Measurements from ENCODE around the gene IFI30. TPM values are rescaled to one million over a fixed set of nuclear protein-coding genes. Genes with fewer than 3 reads are reported as not detected.

The IFI30 gene
- polyA plus RNA-seq, 1 of the 3 experiments (the other 2 are of a cell fraction) = 11.6 TPM

DNA sequence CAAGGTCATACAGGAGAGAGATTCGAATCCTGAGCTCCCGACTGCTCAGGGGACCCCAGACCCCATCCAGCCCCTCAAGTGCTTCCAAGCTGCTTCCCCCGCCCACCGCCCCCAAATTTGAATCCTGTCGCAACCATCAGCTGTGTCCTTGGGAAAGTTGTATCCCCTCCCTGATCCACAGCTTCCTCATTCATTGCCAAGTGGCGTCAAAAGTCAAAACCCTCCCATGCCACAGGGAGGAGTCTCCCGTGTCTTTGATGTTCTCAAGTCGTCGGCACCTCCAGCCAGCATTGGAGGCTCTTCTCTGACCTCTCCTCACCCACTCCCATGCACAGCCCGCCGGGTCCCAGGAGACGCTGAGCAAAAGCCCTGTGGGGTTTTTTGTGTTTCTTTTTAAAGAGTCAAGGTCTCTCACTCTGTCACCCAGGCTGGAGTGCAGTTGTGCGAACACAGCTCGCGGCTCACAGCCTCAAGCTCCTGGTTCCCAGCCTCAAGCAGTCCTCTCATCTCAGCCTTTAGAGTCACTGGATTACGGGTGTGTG is 2.8 kb upstream of the IFI30 start:
- H3K36me3 ChIP-seq (replicated peaks in 1 of 2; ENCODE audit: control insufficient read depth in 1 of 2, insufficient read depth in 2 of 2, low read length in 1 of 2) = peaks cover 15 to 16% of the 10 kb centered on the region in 2 experiments
- no peaks in the 10 kb centered on the region for H3K9me2 ChIP-seq
- H3K9ac ChIP-seq = no peak overlapping the region
- TF ChIP-seq, protein P1, sequence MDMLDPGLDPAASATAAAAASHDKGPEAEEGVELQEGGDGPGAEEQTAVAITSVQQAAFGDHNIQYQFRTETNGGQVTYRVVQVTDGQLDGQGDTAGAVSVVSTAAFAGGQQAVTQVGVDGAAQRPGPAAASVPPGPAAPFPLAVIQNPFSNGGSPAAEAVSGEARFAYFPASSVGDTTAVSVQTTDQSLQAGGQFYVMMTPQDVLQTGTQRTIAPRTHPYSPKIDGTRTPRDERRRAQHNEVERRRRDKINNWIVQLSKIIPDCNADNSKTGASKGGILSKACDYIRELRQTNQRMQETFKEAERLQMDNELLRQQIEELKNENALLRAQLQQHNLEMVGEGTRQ (IDR thresholded peaks at IDR 0.05; ENCODE audit: borderline replicate concordance, low read depth, low read length) = no peak
- TF ChIP-seq, protein P2, sequence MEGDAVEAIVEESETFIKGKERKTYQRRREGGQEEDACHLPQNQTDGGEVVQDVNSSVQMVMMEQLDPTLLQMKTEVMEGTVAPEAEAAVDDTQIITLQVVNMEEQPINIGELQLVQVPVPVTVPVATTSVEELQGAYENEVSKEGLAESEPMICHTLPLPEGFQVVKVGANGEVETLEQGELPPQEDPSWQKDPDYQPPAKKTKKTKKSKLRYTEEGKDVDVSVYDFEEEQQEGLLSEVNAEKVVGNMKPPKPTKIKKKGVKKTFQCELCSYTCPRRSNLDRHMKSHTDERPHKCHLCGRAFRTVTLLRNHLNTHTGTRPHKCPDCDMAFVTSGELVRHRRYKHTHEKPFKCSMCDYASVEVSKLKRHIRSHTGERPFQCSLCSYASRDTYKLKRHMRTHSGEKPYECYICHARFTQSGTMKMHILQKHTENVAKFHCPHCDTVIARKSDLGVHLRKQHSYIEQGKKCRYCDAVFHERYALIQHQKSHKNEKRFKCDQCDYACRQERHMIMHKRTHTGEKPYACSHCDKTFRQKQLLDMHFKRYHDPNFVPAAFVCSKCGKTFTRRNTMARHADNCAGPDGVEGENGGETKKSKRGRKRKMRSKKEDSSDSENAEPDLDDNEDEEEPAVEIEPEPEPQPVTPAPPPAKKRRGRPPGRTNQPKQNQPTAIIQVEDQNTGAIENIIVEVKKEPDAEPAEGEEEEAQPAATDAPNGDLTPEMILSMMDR (IDR thresholded peaks at IDR 0.05) = no peak
- no peak for TF ChIP-seq MEF2A (IDR thresholded peaks at IDR 0.05; ENCODE audit: borderline replicate concordance, low read depth)
- no peak for TF ChIP-seq NFIC (IDR thresholded peaks at IDR 0.05; ENCODE audit: borderline replicate concordance)
- no peak for TF ChIP-seq RFX5 (IDR thresholded peaks at IDR 0.05; ENCODE audit: low read length)
- TF ChIP-seq ELF1 (IDR thresholded peaks at IDR 0.05) = no peak
- TF ChIP-seq IRF3 (IDR thresholded peaks at IDR 0.05; ENCODE audit: low read depth, low read length) = no peak
- TF ChIP-seq RAD21 (IDR thresholded peaks at IDR 0.05; ENCODE audit: low read length) = no peak
- TF ChIP-seq TAF1 (IDR thresholded peaks at IDR 0.05; ENCODE audit: borderline replicate concordance, low read depth, low read length) = no peak
- H3K79me2 ChIP-seq (ENCODE audit: insufficient read depth) = no peaks in the 10 kb centered on the region
- H3K4me1 ChIP-seq (ENCODE audit: control insufficient read depth in 1 of 2, insufficient read depth in 2 of 2, low read depth in 1 of 2, low read length in 1 of 2) = peaks cover 0 to 8% of the 10 kb centered on the region in 2 experiments; a peak in 1 of 4 replicates
- no peaks in the 10 kb centered on the region for H4K20me1 ChIP-seq (ENCODE audit: insufficient read depth)
- H3K27ac ChIP-seq (ENCODE audit: low read depth in 2 of 2, low read length in 1 of 2) = no peak overlapping the region
- WGBS (ENCODE audit: low lambda C conversion rate) = 90% methylated on average over 16 of the region's 16 CpGs
- no peaks in the 10 kb centered on the region for H3K9me3 ChIP-seq
- POLR2A ChIA-PET = interaction anchor here (0.5 to 1.1 kb wide), 2 partner anchors 10 to 13 kb away, joined by 3 to 5 read pairs; no protein-coding TSS in a partner anchor
- CTCF ChIA-PET = interaction anchor here (0.7 to 9.4 kb wide), 6 partner anchors 10 to 704 kb away, joined by 3 to 78 read pairs (median 4); partner anchors contain the start of gene PIK3R2
- H2AFZ ChIP-seq (ENCODE audit: low read depth) = no peak overlapping the region
- DNase-seq = peak; percentile 19
- peaks cover 9% of the 10 kb centered on the region for H3F3A ChIP-seq (replicated peaks; ENCODE audit: insufficient read depth)
- no peaks in the 10 kb centered on the region for H3K27me3 ChIP-seq (ENCODE audit: insufficient read depth)
- no peak overlapping the region for H3K4me2 ChIP-seq
- H3K4me3 ChIP-seq (ENCODE audit: low read depth in 2 of 2, low read length in 1 of 2) = no peak overlapping the region

DNA sequence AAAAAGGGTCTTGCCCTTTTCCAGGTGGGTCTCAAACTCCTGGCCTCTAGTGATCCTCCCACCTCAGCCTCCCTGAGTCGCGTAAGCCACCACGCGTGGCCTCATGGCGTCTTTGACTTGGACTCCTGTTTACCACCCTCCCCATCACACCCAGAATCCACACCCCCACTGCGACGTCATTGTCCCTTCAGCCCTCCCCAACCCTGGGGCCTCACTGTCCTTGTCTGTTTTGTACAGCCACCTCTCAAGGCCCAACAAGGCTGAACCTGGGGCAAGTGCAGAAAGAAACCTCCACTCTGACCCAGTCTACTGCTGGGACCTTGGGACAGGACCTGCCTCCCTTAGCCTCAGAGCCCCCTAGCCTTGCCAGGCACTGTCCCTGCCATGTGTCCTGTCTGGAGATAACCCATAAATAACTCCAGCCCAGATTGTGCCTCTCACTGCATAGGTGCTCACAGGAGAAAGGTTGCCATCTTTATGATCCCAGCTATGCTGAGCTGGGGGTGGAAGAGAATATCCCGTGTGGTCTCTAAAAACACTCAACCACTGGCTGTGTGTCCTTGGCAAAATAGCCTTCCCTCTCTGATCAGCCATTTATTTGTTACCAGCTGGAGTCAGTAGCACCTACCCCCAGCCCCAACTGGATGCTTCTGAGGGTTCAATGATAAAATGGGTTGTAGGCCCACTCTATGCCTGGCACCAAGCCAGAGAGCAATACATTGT is 1.8 kb upstream of the IFI30 start:
- Histone ChIP-seq H3K4me3 (ENCODE audit: low read depth in 2 of 2, low read length in 1 of 2) (no peak overlapping the region), H3K9ac (no peak overlapping the region), H3K4me2 (no peak overlapping the region), H3K9me3 (no peaks in the 10 kb centered on the region), H3K27me3 (ENCODE audit: insufficient read depth) (no peaks in the 10 kb centered on the region), H3K9me2 (no peaks in the 10 kb centered on the region), H3K79me2 (ENCODE audit: insufficient read depth) (no peaks in the 10 kb centered on the region), H3F3A (replicated peaks; ENCODE audit: insufficient read depth) (peaks cover 9% of the 10 kb centered on the region), H3K27ac (ENCODE audit: low read depth in 2 of 2, low read length in 1 of 2) (no peak overlapping the region), H3K36me3 (replicated peaks in 1 of 2; ENCODE audit: control insufficient read depth in 1 of 2, insufficient read depth in 2 of 2, low read length in 1 of 2) (peaks cover 9 to 11% of the 10 kb centered on the region in 2 experiments), H3K4me1 (ENCODE audit: control insufficient read depth in 1 of 2, insufficient read depth in 2 of 2, low read depth in 1 of 2, low read length in 1 of 2) (peaks cover 0 to 8% of the 10 kb centered on the region in 2 experiments; a peak in 1 of 4 replicates), H2AFZ (ENCODE audit: low read depth) (no peak overlapping the region), H4K20me1 (ENCODE audit: insufficient read depth) (no peaks in the 10 kb centered on the region)
- DNase-seq = peak; percentile 30
- WGBS (ENCODE audit: low lambda C conversion rate) = 88% methylated on average over 8 of the region's 8 CpGs
- TF ChIP-seq NFIC (IDR thresholded peaks at IDR 0.05; ENCODE audit: borderline replicate concordance) (0 out of 2 replicates have a peak, but pooled peaks have one; percentile 16), FOXJ3 (CRISPR knock-in tag; IDR thresholded peaks at IDR 0.05) (no peak), GATA2 (CRISPR knock-in tag; IDR thresholded peaks at IDR 0.05) (no peak)
- ChIA-PET CTCF (interaction anchor here (1.1 to 9.4 kb wide), 5 partner anchors 11 to 108 kb away, joined by 3 to 78 read pairs (median 4); partner anchors contain the start of gene PIK3R2), POLR2A (no interaction called here)

Measured in SK-N-SH (cell line).